GM19395 (cell line): Measurements from ENCODE around the gene RGS6.
A peak's percentile ranks its signal among the peaks of the same experiment; 100 is the strongest.

Experiments used
- ATAC-seq: cut with Tn5 transposase; IDR thresholded peaks from one replicate; pipeline ENCODE4 v1.9.1; 2021; ENCODE audit warnings: mild to moderate bottlenecking, moderate library complexity; ENCODE audit not compliant: unreplicated experiment

The RGS6 gene

DNA sequence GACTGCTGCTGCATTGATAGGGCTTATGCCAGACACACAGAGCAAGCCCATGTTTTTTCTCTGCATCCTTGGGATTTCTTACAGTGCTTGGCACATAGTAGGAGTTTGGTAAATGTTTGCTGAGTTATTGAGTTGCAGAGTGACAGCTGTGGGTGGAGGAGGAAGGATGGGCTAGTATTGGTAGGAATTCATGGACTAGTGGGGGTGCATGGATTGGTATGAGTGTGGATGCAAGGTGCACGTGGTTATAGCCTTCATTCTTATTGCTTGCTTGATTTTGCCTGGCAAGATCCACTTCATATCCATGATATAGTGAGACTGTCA, 11.4 kb downstream of the RGS6 start:
- ATAC-seq = no peak

- no peak for ATAC-seq
These were observed 15.8 kb downstream of the RGS6 start for GRCh38 chr14:71947947-71948500.

GRCh38 chr14:71952381-71953363, 20.4 kb downstream of the RGS6 start:
- ATAC-seq = no peak

GRCh38 chr14:71956920-71957563, 24.8 kb downstream of the RGS6 start:
- ATAC-seq = peak; percentile 92

GRCh38 chr14:71959055-71959454, 26.8 kb downstream of the RGS6 start:
- ATAC-seq = no peak

DNA sequence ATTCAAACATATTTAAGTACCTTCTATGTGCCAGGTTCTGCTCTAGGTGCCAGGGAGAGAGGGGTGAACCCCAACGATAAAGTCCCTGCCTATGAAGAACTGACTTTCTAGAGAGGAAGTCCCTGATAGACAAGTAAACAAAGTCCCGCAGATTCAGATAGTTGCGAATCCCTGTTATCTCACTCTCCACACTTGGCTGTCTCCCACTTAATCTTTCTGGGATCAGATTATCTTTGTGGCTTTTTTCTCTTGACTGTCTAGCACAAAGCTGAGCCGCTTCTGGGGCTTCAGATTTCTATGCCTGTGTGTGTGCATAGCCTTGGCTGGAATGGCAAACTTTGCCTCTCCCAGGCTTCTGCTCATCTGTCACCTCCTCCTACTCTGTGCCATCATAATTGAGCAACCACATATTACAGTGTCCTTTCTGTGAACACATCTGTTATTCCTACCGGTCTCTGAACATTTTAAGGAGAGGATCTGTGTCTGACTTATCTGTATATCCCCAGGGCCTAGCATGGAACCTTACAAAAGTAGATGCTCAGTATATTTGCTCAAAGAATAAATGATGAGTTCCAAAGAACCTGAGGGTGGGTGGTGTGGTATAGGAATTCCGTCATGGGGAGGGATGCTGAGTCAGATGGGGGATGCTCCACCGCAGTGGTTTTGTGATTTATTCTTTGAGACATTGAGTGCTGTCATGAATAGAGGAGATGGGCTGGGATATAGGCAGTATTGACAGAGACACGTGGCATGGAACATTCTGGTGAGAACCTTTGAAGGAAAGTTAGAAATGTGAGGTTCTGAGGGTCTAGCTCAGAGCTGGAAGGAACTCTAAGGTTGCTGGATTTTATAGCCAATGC, 28.5 kb downstream of the RGS6 start:
- no peak for ATAC-seq

- no peak for ATAC-seq
These were observed 29.7 kb downstream of the RGS6 start for GRCh38 chr14:71961972-71962371.

- ATAC-seq = no peak
These were observed 32.5 kb downstream of the RGS6 start for GRCh38 chr14:71964716-71965115.

GRCh38 chr14:71966528-71966927, 34.3 kb downstream of the RGS6 start:
- ATAC-seq = no peak

DNA sequence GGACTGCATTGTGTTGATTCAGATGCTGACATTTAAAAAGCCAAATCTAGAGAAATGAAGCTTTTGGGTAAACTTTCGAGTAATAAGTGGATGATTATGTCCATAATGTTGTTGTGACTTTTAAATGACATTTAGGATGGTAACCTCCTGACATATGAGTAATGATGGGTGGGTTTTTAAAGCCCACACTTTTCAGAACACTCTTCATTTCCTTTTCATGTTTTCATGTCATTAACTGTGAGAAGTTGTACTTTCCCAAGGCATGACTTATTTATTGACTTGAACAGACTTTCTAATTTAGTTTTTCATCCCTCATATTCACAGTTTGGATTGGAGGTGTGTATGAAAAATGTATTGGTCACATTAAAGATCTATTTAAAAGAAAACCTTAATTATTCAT, 35.5 kb downstream of the RGS6 start:
- no peak for ATAC-seq

DNA sequence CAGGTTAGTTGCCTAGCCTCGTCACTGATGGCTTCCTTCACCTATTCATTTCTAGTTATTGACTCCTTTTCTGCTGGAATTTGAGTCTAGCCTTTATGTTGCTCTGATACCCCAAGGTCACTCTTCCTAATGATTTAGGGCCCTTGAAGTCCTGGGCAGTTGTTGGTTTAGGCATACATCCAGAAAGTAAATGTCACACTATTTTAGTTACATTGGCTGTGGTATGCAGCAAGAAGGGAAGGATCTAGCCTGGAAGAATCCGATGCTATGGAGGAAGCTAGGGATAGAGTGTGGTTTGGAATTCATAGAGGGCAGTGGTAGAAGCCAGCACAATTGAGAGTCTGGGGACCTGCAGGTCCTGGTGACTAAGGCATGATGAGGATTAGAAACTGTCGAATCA, 38.0 kb downstream of the RGS6 start:
- no peak for ATAC-seq

DNA sequence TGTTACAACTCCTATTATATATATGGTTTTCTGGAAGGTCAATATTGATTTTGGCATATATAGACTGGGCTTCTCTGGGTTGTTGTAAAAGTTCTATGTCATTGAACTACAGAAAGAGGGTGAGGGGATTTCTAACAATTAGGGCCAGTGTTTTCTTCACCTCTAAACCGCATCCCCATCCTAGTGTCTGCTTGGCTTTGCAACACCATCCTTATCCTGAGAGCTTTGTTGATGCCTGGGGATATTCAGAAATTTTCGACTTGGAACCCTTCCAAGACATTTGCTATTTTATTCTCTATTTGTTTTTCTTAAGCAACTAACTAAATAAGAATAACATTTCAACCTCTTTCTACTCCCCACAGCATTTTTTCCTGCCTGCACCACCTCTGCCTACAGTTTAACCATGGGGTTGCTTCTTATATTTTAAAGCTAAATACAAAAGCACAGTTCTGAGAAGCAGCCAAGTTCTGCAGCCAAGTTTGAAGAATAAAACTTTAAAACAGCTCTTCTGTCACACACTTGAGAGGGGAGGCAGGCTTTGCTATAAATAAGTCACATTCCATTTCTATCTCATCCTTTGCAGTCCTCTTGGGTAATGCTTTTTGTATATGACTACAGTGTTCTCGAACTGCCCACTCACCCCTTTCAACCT, 53.4 kb downstream of the RGS6 start:
- ATAC-seq = no peak

GRCh38 chr14:71988476-71988875, 56.2 kb downstream of the RGS6 start:
- ATAC-seq = no peak

DNA sequence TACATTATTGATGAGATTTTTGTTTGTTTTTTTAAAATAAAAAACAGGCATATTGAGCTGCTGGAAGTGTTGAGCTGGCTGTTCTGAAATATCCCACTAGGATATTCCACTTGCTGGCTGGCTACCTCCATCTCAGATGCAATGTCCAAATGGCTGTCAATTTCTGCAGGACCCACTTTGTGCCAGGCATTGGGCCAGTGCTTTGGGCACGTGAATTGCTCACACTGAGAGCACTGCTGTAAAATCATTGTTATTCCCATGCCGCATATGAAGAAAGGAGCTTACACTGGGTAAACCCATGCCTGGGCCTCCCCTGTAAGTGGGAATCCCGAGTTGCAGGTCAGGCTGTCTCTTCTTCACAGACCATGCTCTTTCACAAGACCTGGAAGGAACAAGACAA, 56.7 kb downstream of the RGS6 start:
- no peak for ATAC-seq

GRCh38 chr14:71994416-71994815, 62.2 kb downstream of the RGS6 start:
- no peak for ATAC-seq

DNA sequence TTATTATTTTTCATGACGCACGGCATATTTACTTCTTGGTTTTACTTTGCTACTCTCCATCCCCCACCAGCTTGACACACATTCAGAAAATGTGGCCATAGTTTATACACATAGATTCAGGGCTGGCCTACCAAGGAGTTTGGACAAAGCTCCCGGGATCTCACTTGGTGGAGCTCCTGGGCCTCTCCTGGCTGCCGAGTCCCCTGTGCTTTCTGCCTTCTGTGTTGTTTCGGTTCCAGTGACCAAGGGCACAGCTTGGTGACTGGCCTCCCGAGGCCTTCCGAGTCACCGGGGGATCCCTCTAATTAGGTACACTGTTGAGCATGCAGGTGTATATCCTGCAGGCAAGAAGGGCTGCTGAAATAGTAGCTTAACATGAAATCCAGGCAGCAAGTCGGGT, 63.5 kb downstream of the RGS6 start:
- no peak for ATAC-seq

DNA sequence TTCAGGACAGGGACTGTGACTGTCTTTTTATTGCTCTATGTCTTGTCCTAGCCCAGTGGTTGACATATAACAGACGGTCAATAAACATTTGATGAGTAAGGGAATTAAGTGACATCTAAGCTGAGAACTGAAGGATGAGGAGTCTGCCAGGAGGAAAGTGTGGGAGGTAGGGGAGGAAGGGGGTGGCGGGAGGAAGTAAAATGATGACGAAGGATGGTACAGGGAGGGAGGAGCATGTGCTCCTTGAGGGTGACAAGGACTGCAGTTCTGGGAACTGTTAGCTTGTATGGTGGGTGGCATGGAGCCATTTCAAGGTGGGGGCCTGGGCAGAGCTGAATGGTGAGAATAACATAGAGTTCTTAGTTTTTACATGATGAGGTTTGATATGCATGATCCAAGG, 64.4 kb downstream of the RGS6 start:
- no peak for ATAC-seq

DNA sequence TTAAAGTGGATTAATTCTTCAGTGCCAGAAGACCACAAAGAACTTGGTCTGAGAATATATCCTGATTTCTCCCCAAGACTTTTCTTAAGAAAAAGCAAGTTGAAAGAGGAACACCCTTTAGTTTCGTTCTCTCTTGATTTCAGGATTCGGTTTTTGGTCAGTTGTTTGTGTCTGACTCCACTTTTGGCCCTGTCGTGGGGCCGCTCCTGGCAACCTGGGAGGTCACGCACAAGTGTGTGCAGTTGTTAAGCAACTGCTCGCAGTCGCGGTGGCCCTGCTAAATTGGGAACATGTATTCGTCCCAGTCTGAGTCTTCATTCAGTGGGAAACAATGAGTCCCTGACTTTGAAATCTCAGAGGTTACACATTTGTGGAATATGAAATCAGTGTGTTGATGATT, 68.7 kb downstream of the RGS6 start:
- ATAC-seq = no peak

DNA sequence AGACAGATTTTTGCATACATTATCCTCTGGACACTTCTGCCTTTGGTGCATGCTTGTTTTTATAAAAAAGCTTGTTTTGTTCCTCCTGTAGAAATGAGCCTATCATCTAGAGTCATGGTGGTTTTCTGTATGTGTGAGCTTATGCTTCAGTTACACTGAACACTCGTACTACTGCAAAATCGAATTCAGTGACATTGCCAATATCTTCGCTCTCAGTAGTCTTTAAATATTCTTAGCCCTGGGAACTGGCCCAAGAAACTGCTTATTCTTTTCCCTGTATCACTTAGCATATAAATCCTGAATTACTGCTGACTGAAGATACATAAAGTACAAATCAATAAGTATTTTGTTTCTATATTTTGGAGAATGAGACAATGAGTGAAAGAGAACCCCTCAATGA, 70.5 kb downstream of the RGS6 start:
- no peak for ATAC-seq

- ATAC-seq = no peak
These were observed 76.4 kb downstream of the RGS6 start for GRCh38 chr14:72008666-72009065.

DNA sequence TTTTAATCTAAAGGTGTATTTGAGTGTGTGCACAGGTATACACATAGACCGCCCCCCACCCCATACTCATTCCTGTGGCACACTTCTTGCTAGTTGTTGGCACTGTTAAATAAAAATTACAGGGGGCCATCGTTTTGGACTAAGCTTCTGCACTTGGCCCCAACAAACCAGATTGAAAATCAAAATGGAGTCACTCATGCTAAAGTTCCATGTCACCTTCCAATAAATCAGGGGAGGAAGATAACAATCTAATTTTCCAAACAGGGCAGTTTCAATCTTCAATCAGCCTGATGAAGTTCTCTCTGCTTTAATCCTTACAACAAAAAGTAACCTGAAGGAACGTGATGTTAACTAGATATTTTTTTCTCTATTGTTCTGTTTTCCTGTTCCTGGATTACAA, 78.2 kb downstream of the RGS6 start:
- ATAC-seq = no peak
